Stimulated activated CD4-positive, alpha-beta T cell treated with anti-CD3 and anti-CD28 coated beads, TNF-alpha, amount 100 ng/mL, for 48 hours (primary cell): ENCODE data around the gene GFPT2.

ENCODE experiments used
- DNase-seq, 3 donors: peaks; one replicate each; pipeline ENCODE4 v3.0.0-alpha.2; 2020; ENCODE audit warnings: low read depth in 3 of 3

GFPT2 gene

DNA sequence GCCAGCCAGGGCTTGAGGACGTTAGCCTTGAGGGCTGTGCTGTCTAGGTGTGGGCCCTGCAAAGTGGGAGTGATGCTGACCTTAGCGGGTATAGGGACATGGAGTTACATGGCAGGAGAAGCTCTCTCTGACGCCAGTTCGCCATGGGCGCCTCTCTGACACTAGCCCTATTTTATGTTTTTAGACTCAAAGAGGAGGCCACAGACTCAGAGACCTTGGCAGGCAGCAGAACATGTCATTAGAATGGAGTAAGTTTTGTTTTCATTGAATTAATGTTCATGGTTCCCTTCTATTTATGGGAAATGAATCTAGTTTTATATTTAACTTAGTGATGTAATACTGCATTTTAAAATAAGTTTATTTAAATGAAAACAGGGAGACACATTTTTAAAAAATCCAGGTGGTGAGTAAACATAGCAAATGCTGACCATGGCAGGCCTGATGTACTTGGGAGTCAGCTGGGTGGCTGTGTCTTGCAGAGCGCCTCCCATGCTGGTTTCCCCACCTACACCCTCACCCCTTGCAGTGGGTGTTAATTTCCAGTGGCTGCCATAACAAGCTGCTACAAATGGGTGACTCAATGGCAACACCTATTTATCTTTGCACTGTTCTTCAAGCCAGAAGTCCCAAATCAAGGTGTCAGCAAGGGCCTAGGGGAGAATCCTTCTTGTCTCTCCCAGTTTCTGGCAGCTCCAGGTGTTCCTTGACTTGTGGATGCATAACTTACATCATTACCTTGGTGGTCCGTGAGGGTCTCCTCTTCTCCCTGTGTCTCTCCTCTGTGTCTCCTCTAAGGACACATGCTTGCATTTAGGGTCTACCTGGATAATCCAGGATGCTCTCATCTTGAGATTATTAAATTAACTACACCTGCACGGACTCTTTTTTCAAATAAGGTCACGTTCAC lies 25.6 kb upstream of the GFPT2 start:
- no peak for DNase-seq

DNA sequence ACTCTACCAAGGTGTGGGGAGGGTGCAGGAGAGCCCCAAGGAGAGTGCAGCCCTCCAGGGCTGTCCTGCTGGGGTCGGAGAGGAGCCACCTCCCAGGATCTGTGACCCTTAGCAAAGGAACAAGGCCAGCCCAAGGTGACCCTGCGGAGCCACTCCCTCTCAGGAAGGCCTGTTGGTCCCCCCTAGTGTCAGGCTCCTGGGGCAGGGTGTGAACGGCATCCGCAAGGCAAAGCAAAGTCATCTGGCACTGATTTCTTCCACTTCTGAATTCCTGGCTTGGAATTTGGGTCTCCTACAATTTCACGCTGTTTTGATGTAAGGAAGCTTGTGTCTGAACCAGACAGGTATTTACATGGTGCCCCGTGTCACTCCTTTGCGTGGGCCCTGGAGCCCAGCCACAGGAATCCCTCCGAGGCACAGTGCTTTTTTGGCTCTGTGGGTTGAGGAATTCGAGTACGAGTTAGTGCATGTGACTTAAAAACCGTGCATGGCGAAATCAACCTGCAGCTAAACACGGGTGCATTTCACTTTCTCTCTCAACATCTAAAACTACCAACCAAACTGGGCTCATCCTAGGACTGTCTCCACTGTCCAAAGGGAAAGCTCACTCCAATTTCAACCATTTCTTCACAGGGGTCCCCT lies 24.5 kb upstream of the GFPT2 start:
- no peak for DNase-seq

DNA sequence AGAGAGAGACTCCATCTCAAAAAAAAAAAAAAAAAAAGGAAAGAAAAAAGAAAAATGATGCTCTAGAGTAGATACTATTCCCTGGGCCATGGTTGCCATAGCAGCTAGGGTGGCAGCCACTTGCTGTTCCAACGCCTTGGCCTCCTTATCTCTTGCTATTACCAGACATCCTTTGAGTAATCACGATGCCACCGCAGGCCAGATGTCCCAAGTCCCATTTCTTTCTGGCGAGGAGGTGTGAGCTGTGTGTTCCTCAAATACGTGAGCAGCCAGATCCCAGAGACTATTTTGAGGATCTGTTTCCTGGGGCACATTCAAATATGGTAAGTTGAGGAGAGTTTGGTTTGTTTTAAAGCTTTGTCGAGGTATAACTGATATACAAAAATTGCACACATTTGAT lies 23.4 kb upstream of the GFPT2 start:
- DNase-seq: no peak

DNA sequence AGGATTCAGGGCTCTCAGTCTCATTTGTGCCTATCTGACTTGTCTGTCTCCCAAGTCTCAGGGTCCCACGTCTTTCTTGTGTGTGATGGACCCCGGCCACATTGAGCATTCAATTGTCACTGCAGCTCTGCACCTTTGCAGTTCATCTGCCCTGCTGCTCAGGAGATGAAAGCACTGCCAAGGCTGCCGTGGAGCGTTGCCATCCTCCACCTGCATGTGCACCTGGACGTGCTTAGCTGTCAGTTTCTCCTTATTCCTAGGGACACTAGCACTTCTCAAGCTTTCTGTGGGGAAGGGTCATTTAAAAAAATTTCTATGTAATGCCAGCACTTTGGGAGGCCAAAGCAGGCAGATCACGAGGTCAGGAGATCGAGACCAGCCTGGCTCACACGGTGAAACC lies 22.8 kb upstream of the GFPT2 start:
- no peak for DNase-seq

DNA sequence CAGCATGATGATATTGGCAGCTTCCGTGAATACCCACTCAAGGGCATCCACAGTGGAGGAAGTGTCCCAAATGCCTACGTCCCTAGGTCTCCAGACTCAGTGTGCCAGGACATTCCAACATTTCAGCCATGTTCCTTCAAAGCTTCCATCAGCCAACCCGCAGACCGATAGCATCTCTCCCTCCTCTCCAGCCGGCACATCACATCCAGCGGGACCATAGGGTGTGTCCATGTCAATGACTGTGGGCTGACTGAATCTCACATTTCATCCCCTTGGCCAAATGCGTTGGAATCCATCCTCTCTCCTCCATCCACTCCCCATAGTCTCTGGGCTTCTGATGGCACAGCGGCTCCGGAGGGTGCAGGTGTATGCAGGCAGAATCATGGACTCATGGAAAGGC lies 22.2 kb upstream of the GFPT2 start:
- DNase-seq: no peak

DNA sequence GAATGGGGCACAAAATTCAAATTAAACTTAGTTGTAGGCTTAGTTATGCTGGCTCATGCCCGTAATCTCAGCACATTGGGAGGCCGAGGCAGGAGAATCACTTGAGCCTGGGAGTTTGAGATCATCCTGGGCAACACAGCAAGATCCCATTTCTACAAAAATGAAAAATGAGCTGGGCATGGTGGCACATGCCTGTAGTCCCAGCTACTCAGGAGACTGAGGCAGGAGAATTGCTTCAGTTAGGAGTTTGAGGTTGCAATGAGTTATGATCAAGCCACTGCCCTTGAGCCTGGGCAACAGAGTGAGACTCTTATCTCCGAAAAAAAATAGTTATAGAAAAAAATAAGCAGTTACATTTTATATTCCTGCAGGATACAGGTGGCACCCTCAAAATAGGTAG lies 20.7 kb upstream of the GFPT2 start:
- DNase-seq: no peak

DNA sequence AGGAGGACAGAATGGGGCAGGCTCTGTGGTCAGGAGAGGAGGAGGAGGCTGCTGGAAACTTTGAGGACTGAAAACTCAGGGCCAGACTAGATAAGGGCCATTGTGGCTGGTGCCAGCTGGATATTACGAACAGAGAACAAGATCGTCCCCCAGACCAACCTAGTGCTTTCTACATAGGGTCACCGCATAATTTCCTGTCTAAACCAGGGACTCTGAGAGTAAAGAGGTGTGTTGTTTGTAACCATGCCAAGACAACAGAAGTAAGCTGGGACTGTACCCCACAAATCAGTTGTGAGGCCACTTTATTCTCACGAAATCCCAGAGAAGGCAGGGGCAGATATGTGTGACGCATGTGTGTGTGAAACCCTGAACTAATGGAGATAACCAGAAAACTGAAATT lies 20.3 kb upstream of the GFPT2 start:
- no peak for DNase-seq

DNA sequence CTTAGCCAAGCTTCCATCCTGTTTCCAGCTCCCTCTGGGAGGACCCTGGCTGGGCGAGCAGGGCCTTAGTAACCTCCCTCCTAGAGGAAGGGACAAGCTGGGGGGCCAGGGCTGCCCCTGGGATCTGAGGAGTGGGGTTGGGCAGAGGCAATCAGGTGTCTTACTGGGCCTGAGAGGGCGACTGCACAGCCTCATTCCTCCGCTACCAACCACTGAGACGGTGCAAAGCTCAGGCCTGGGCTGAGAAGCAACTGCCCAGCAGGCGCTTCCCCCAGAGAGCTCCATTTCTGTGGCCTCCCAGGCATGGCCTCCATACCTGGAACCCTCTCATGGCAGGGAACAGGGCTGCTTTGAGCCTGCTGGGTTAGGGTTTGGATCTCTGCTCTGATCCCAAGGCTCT lies 18.8 kb upstream of the GFPT2 start:
- DNase-seq: no peak

DNA sequence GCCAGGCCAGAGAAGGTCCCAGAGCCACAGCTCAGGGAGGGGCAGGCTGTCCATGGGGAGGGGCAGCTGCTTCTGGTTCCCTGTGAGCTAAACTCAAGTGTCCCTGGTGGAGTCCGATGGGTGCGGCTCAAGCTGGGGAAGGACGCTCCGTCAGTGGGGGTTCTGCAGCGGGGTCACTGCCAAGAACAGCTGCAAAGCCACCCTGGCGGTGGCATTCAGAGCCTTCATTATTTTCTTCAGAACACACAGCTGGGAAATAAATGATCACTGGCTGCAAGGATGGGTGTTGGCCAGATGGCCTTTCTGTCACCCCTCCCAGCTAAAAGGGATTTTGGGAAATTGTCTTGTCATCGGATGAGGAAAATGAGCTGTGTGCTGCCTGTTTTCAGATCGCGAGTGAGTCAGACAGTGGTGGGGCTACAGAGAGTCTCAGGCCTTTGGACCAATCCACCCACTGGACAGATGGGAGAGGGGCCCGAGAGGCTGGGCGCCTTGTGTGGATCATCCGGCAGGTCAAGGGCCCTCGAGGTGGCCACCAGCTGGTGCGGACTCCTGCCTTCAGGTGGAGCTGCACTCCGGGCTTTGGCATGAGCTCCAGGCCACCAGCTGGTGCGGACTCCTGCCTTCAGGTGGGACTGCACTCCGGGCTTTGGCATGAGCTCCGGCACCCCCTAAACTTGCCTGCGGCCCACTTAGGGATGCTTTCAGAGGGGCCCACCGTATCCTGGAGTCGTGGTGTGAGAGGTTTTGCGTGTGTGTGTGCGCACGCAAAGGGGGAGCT lies 17.9 kb upstream of the GFPT2 start:
- no peak for DNase-seq

DNA sequence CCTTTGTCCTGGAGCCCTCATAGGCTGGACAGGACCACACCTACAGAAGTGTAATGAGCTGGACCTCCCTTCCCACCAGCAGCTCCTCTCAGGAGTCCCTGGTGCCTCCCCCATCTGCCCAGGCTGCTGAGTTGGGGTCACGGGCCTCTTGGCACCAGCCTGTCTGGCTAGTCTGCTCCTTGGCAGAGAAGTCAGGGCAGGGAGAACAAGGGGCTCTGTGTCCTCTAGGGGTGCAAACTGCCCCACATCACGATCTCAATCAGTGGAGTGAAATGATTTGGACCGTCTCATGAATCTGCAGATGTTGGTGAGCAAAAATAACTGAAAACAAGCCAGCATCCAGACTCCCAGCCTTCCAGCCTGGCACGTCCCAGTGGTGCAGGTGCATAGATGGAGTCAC lies 14.9 kb upstream of the GFPT2 start:
- DNase-seq: no peak

DNA sequence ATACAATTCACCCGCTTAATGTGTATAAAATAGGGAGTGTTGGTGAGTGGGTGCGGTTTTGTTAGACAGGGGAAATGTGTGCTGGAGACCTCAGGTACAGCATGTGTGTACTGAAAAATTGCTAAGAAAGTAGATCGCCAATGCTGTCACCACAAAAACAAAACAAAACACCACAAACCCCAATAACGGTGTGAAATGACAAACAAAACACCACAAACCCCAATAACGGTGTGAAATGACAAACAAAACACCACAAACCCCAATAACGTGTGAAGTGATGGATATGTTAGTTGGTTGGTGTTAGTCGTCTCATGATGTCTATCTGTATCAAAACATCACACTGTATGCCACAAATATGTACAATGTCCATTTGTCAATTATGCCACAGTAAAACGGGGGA lies 14.2 kb upstream of the GFPT2 start:
- DNase-seq: no peak

DNA sequence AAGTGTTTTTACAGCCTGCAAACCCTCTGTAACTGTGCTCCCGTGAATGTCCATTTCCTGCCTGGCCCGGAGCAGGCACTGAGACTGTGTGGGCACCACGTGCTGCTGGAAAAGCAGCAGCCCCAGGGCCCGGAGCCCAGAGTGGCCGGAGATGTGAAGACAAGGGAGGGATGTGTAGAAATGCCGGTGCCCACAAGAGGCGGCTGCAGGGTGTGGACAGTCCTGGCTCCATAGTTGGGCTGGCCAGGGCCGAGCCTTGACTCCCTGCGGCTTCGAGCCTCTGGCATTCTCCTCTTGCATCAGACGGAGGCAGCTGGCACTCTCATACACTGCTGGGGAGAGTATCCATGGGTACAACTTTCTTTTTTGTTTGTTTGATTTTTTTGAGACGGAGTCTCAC lies 13.2 kb upstream of the GFPT2 start:
- no peak for DNase-seq

DNA sequence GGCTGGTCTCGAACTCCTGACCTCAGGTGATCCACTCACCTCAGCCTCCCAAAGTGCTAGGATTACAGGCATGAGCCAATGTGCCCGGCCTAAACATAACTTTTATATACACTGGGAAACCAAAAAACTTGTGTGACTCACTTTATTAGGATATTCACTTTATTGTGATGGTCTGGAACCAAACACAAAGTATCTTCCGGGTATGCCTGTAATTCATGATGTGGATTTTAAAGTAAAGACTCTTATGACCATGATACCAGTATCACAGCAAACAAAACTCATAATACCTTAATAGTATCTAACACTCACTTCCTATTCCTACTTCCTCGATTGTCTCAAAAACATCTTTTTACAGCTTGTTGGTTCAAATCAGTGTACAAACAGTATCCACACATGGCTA lies 12.7 kb upstream of the GFPT2 start:
- no peak for DNase-seq

DNA sequence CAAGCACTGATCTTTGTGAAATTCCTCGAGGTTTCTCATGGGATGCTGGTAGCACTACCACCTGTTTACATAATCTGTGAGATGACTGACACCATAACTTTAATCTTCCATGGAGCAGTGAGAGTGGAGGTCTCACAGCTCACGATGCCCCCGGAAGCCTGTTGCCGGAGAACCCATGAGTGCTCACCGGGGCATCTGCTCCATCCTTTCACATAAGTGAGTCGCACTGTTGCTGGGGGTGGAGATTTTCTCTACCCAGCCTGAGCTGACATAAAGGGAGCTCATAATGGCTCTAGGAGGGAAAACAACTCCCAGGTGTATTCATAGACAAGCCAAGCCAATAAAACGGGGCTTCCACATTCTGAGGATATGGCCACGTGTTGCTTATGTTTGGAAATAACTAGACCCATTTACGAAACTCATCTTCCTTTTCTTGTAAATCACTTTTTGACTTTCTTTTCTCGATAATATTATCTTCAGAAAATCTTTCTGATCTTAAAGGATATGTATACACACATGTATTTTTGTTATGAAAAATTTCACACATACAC lies 11.2 kb upstream of the GFPT2 start:
- DNase-seq: no peak

DNA sequence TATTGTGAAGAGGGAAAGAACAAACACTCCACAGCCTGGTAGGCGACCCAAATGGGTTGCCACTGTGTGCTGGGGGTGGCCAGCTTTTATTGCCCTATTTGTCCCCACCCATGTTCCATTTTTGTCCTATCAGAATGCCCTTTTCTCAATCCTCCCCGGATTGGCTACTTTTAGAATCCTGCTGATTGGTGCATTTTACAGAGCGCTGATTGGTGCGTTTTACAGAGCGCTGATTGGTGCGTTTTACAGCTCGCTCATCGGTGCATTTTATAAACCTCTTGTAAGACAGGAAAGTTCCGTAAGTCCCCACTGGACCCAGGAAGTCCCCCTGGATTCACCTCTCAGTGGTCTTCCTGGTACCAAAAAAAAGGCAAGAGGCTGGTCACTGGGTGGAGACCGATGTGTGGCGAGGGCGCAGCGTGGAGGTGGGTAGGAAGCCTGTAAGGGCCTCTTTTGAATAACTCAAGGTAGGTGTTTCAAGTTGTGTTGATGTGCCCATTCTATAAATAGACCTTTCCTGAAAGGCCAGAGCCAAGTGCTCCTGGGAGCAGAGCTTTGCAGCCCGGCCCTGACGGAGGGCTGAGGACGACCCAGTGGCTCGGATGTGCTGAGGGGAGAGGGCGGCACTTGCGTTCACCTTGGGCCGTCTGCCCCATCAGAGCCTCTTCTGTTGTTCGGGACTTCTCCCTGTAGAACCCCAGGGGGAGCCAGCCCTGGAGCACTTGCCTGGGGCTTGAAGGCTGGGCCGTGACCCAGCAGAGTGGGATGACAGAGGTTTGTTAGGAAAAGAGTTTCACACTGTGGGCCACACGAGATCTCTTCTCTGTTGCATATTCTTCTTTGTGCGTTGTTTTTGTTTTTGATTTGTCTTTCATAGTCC lies 7.2 kb upstream of the GFPT2 start:
- no peak for DNase-seq

DNA sequence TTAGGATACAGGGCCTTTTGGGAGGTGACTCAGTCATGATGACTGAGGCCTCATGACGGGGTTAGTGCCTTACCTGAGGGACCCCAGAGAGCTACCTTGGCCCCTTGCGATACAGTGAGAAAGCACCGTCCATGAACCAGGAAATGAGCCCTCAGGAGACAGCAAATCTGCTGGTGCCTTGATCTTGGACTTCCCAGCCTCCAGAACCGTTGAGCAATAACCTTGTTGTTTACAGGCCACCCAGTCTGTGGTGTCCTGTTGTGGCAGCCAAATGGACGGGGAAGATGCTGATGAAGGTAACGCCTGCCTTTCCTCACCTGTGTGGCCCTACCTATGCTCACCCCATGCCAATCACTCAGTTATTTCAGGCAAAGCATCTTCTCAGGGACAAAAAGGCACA lies 5.6 kb upstream of the GFPT2 start:
- DNase-seq: no peak

DNA sequence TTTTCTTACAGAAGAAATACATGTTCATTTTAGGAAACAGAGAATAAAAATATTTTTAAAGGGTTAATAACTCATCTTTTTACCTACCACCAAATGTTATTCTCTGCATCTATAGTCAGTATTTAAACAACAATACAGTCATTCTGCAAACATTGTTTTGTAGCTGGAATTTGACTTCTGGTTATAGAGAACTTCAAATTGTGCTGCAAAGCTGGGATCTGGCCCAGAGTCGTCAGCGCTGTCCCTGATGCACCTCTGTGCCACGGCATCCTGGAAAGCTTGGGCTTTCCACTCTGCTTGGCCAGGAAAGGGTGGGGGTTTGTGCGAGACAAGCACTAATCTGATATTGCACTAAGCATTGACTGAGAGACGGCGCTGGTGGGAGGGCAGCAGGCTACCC lies 5.0 kb upstream of the GFPT2 start:
- no peak for DNase-seq

DNA sequence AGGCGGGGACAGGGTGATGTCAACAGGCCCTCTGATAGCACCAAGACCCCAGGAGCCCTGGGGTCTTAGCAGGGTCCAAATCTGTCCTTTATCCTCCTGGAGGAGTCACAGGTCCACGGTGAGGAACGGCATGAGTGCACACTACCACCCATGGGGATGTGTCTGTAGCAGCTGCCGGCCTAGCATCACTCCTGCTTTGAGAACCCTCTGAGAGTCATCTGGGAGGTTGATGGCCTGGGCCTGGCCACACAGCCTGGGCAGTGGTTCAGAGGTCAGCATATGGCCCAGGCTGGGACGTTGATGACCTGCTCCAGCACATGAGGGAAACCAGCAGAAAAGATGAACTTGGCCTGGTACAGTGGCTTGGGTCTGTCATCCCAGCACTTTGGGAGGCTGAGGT lies 1.8 kb upstream of the GFPT2 start:
- no peak for DNase-seq

DNA sequence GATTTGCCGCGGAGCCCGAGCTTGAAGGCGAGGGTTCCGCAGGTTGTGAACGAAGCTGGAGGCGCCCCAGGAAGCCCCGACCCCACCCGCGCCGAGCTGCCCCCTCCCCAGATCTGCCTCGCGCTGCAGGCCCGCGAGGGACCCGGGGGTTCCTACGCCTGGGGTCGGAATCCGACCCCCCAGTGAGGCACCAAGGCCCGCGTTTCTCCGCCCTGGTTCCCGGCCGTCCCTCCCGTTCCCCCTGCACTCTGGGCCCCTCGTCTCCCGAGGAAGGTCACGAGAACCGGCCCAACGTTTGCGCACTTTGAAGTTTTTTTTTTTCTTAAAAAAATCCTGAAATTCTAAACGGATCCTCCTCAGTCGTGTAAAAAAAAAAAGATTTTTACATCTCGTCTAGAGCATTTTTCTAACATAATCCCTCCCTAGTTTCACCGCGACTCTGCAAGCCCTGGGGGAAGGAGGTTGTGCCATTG lies 880 bp upstream of the GFPT2 start:
- DNase-seq: no peak

DNA sequence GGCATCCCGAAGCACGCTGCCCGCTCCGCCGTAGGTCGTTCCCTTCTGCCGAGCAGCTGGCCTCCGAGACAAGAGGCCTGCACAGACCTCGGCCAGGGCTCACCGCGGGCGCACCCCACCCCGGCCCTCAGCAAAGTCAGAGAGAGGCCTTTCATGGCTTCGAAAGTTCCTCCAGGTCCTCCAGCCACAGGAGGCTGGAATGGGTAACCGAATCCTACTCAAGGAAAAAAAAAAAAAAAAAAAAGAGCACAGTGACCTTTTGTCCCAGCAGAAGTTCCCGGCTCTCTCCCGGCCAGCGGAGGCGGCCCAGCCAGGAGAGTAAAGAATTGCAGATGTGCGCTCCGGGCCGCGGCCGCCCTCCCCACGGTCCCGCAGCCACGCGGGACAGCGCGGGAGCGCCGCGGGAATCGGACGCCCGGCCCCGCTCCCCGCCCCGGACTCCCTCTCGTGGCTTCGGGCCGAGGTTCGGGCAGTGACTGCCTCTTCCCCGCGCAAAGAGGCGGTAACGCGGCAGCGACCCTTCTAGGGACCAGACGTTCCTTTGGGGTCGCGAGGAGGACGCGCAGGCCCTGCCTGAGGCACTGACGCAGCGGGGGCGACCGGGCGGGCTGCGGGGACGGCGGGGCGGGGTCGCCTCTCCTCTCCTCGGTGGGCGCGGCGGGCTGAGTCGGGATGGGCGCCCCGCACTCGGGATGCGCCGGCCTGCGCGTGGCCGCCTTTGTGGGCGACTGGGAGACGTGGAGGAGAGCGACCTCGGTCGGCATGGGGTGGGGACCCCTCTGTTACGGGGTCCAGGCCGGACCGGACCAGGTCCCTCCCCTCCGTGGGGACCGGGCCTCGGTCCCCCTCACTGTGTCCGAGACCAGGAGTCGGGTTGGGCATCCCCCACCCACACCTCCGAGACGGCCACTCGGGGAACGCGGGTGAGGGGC lies 754 bp downstream of the GFPT2 start:
- no peak for DNase-seq
